Loucy (cell line): Measurements from ENCODE around the gene AKAP9.

Experiments used
- H2AFZ ChIP-seq: fragments of 200-600 bp; sonication (generic); 2 replicates; pipeline ENCODE4 v1.6.0; 2016; ENCODE audit warnings: antibody characterized with exemption, mild to moderate bottlenecking, low read length, moderate library complexity
- H3F3A ChIP-seq: fragments of 200-600 bp; 2 replicates; pipeline ENCODE4 v1.6.0; 2016; ENCODE audit warnings: antibody characterized with exemption, low read depth, mild to moderate bottlenecking
- H3K27me3 ChIP-seq: fragments of 200-600 bp; sonication (generic); 2 replicates; pipeline ENCODE4 v1.6.1; 2014; ENCODE audit warnings: low read length, mild to moderate bottlenecking; ENCODE audit not compliant: insufficient read depth, poor library complexity, severe bottlenecking
- H3K36me3 ChIP-seq: fragments of 200-600 bp; sonication (generic); 2 replicates; pipeline ENCODE4 v1.6.1; 2016; ENCODE audit warnings: low read length; ENCODE audit not compliant: insufficient read depth
- H3K4me1 ChIP-seq: fragments of 200-600 bp; sonication (generic); 2 replicates; pipeline ENCODE4 v1.5.1; 2014; ENCODE audit warnings: low read length, mild to moderate bottlenecking; ENCODE audit not compliant: insufficient read depth, poor library complexity, severe bottlenecking
- H3K4me2 ChIP-seq: fragments of 200-600 bp; sonication (generic); 2 replicates; pipeline ENCODE4 v1.6.0; 2014; ENCODE audit warnings: antibody characterized with exemption, low read length, low read depth, mild to moderate bottlenecking; ENCODE audit not compliant: poor library complexity, severe bottlenecking
- H3K4me3 ChIP-seq: fragments of 200-600 bp; sonication (generic); 2 replicates; pipeline ENCODE4 v1.5.1; 2014; ENCODE audit warnings: low read length, mild to moderate bottlenecking, mixed read lengths; ENCODE audit not compliant: poor library complexity, severe bottlenecking
- H3K79me2 ChIP-seq: fragments of 200-600 bp; sonication (generic); 2 replicates; pipeline ENCODE4 v1.6.1; 2014; ENCODE audit warnings: low read length; ENCODE audit not compliant: insufficient read depth
- H3K9ac ChIP-seq: fragments of 200-600 bp; sonication (generic); 2 replicates; pipeline ENCODE4 v1.6.0; 2014; ENCODE audit warnings: mild to moderate bottlenecking, low read depth, low read length, moderate library complexity; ENCODE audit not compliant: poor library complexity, severe bottlenecking
- H3K9me2 ChIP-seq: fragments of 200-600 bp; sonication (generic); replicated peaks from 2 replicates; pipeline ENCODE4 v1.6.1; 2016; ENCODE audit warnings: low read depth, low read length, mixed read lengths
- H3K9me3 ChIP-seq: fragments of 200-600 bp; sonication (generic); 2 replicates; pipeline ENCODE4 v1.6.1; 2014; ENCODE audit warnings: mild to moderate bottlenecking, antibody characterized with exemption, low read length, low read depth; ENCODE audit not compliant: insufficient read depth
- H4K20me1 ChIP-seq: fragments of 200-600 bp; sonication (generic); 2 replicates; pipeline ENCODE4 v1.6.0; 2014; ENCODE audit warnings: antibody characterized with exemption, low read length, mild to moderate bottlenecking; ENCODE audit not compliant: insufficient read depth, poor library complexity, severe bottlenecking
- CTCF ChIP-seq: fragments of 200-600 bp; sonication (generic); conservative IDR thresholded peaks from 2 replicates; pipeline ENCODE4 v1.5.1; 2014; ENCODE audit warnings: mild to moderate bottlenecking, antibody characterized with exemption, low read length
- EZH2phosphoT487 ChIP-seq: fragments of 200-600 bp; IDR thresholded peaks from 2 replicates; pipeline ENCODE4 v1.6.1; 2018; ENCODE audit warnings: antibody characterized with exemption, mild to moderate bottlenecking, moderate library complexity, borderline replicate concordance

Gene AKAP9

GRCh38 chr7:92149736-92150239, 209.1 kb downstream of the AKAP9 start:
- Histone ChIP-seq H3K4me1 (no peaks in the 10 kb centered on the region), H4K20me1 (no peaks in the 10 kb centered on the region), H3K9ac (no peak overlapping the region), H2AFZ (no peak overlapping the region), H3K9me3 (no peaks in the 10 kb centered on the region), H3K9me2 (no peaks in the 10 kb centered on the region), H3K36me3 (no peaks in the 10 kb centered on the region), H3K4me3 (no peak overlapping the region), H3K4me2 (no peak overlapping the region), H3K79me2 (no peaks in the 10 kb centered on the region), H3F3A (no peaks in the 10 kb centered on the region), H3K27me3 (no peaks in the 10 kb centered on the region)
- TF ChIP-seq EZH2phosphoT487 (no peak), CTCF (no peak)

GRCh38 chr7:92150450-92151017, 209.9 kb downstream of the AKAP9 start:
- Histone ChIP-seq H3K36me3 (no peaks in the 10 kb centered on the region), H3K79me2 (no peaks in the 10 kb centered on the region), H3K9me2 (no peaks in the 10 kb centered on the region), H3K4me2 (no peak overlapping the region), H3K4me3 (no peak overlapping the region), H3K27me3 (no peaks in the 10 kb centered on the region), H3F3A (no peaks in the 10 kb centered on the region), H3K9me3 (no peaks in the 10 kb centered on the region), H3K4me1 (no peaks in the 10 kb centered on the region), H3K9ac (no peak overlapping the region), H2AFZ (no peak overlapping the region), H4K20me1 (no peaks in the 10 kb centered on the region)
- TF ChIP-seq CTCF = no peak
- no peak for TF ChIP-seq EZH2phosphoT487

GRCh38 chr7:92155108-92155739, 214.6 kb downstream of the AKAP9 start:
- Histone ChIP-seq H3K4me3 (no peak overlapping the region), H4K20me1 (no peaks in the 10 kb centered on the region), H3K9me3 (no peaks in the 10 kb centered on the region), H3K27me3 (no peaks in the 10 kb centered on the region), H3K4me2 (no peak overlapping the region), H3K79me2 (no peaks in the 10 kb centered on the region), H3K4me1 (no peaks in the 10 kb centered on the region), H3K9ac (no peak overlapping the region), H2AFZ (no peak overlapping the region), H3K36me3 (no peaks in the 10 kb centered on the region), H3F3A (no peaks in the 10 kb centered on the region), H3K9me2 (no peaks in the 10 kb centered on the region)
- TF ChIP-seq CTCF (no peak), EZH2phosphoT487 (no peak)
